HG03571 (cell line): ENCODE data around the gene RAB11FIP4.

Experiments
- ATAC-seq: cut with Tn5 transposase; IDR thresholded peaks from one replicate; pipeline ENCODE4 v1.9.1; 2021; ENCODE audit not compliant: unreplicated experiment

The RAB11FIP4 gene

DNA sequence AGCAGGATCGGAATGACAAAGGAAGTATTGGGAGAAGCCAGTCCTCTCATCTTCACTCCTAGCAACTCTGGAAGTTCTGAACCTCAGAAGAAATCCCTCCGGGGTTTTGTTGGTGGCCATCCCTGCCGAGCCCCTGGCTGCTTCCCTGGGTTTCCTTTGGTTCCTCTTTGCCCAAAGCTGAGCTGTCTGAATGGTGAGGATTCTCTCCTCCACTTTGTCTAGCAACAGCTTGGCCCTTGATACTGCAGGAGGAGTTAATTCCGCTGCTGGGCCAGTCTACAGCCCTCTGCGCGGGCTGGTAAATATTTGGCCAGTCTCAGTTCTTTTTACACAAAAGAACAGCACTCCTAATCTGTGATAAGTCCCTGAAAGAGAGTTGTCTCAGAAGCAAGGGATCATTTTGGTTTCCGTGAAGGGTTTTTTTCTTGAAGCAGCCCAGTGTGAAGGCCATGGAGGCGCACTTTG, 170.9 kb downstream of the RAB11FIP4 start:
- ATAC-seq: no peak

DNA sequence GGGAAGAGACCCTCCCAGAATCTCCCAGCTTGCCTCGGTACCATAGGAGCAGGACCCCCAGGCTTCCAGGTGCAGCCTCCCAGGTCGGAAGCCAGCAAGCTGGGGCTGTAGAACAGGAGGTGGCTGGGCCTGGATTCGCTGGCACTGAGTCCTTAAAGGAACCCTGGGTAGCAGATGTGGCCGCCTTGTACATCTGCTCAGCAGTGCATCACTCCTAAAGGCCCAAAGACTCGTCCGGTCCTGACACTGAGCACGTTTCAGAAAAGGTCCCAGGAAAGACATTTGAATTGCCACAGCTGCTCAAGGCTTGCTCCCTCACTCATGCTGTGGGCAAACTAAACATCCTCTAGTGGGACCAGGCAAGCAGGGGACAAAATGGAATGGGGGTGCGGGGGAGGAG, 172.8 kb downstream of the RAB11FIP4 start:
- no peak for ATAC-seq

DNA sequence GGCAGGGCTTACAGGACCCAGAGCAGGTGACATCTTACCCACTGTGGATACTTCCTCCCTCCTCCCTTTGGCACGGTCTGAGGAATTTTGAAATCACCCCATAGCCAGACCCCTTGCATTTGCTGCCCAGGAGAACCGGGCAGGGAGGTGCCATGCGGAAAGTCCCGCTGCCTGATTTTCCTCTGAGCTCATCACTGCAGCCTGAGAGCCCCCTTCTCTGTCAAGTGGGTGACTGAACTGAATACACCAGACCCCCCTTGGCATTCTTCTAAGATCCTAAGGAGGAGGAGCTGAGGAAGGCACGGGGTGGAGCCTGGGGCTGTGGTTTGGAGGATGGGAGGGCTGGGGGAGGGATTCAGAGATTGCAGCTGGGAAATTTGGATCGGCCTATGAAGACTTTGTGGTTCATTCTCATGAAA, 173.4 kb downstream of the RAB11FIP4 start:
- ATAC-seq: no peak

DNA sequence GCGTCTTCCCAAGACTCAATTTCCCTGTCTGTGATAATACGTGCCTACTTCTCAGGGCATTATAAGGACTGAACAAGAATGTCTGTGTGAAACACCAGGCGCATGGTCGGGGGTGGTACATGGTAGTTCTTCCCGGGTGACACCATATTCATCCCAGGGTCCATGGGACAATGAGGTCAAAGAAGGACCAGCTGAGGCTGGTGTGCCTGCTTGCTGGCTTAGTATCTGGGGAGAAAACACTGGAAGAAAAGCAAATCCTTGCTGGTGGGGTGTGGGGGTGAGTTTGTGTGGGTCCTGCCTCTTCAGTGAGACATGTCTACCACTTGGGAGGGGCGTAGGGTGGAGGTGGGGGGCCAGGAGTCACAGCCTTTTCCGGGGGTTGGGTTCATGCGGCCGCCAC, 174.2 kb downstream of the RAB11FIP4 start:
- no peak for ATAC-seq

- ATAC-seq: no peak
These were observed 174.9 kb downstream of the RAB11FIP4 start for GRCh38 chr17:31566247-31566991.

DNA sequence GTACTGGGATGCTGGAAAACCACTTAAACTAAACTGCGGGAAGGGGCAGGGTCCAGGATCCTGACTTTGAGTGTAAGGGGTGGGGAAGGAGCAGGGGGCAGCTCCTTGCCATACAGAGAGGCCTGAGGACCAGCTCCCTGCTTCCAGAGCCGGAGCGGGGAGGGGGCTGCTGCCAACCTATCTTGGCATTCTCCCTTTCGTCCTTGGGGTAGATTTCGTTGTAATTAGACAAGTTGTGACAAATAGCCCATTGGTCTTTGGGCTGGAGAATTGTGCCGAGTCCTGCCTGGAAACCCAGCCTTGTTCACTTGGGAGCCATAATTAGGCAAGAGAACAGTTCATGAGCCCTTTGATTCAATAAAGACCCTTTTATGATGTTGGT, 175.5 kb downstream of the RAB11FIP4 start:
- no peak for ATAC-seq

DNA sequence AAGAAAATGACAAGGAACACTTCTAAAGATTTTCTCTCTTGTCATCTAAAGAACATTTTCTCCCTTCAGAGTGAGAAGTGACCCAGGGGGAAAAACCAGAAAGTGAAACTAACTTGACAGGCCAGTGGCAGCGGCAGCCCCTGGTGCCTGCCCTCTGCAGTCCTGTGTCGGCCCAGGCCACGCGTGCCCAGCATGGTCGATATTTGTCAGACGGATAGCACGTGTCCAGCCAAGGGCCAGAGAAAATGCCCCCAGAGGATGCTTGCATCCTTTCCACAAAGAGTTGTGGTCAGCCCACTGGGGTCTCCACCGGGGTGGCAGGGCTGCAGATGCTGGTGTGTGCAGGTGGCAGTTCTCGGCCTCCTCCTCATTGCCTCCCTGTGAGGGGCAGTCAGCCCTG, 176.6 kb downstream of the RAB11FIP4 start:
- no peak for ATAC-seq

- no peak for ATAC-seq
These were observed 177.1 kb downstream of the RAB11FIP4 start for GRCh38 chr17:31568539-31568938.

GRCh38 chr17:31570231-31570630, 178.8 kb downstream of the RAB11FIP4 start:
- no peak for ATAC-seq

- ATAC-seq: no peak
These were observed 179.7 kb downstream of the RAB11FIP4 start for GRCh38 chr17:31570951-31571892.

DNA sequence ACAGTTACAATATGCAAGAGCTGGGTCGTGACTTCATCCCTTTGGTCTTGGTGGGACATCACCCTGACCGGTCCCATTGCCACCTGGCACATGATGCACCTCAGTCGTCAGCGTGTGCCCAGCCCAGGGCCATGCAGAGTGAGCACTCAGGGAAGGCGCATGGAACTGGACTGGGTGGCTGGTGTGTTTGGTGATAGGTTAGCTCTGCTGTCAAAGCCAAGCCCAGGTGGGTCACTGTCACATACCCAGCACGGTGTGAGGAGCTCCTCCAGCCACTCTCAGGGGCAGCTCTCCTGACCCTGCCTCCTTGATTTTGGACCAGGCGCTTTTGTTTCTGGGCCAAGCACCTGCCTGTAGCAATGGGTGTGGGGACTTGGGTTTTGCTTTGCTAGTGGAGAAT, 180.9 kb downstream of the RAB11FIP4 start:
- no peak for ATAC-seq

DNA sequence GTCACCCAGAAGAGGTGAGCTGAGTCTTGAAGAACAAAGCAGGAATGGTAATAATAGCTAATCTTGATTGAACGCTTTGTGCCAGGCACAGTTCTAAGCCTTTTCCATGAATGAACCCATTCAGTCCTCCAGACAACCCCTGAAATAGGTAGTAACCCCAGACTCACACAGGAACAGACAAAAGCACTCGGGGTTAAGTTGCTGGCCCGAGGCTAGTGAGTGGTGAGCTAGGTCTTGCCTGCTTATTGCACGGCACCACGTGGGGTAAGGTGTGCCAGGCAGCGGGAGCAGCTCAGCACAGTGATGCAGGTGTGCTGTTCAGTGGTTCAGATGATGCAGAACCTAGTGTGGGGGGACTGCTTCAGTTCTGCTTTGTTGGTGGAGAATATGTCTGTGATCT, 181.6 kb downstream of the RAB11FIP4 start:
- ATAC-seq: no peak

DNA sequence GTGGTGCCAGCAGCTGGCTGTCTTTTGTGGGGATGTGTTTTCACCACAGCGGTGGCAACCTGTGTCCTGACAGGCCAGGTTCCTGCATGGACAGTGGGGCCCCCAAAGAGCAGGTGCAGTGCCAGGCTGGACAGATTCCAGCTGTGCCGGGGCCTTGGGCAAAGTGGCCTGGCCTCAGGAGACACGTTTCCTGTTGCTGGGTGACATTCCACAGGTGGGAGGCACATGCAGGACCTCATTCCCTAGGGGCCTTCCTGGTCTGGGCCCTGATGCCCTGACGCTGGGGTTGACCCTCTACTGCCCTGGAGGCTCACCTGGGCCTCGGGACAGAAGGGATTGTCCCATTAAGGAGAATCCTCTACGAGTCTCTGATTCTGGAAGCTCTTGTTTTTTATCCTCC, 182.4 kb downstream of the RAB11FIP4 start:
- ATAC-seq: no peak

- ATAC-seq: no peak
These were observed 183.0 kb downstream of the RAB11FIP4 start for GRCh38 chr17:31574458-31574857.

- ATAC-seq: no peak
These were observed 183.6 kb downstream of the RAB11FIP4 start for GRCh38 chr17:31575043-31575442.

DNA sequence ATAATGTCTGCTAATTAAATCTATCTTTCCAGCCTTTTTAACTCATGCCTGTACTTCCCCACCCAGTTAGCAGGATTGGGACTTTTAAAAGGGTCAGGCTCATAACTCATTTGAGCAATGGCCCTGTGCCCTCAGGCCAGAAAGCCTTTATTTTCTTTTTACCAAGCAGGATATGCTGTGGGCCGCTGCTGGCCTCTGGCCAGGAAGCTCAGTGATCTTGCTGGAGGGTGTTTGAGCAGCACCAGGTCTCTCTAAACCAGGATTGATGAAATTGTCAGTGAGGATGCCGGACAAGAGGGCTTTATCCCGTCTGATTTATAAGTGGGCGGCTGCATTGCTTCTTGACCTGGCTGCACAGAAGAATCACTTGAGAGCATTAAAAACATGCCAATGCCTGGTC, 187.8 kb downstream of the RAB11FIP4 start:
- ATAC-seq: no peak

DNA sequence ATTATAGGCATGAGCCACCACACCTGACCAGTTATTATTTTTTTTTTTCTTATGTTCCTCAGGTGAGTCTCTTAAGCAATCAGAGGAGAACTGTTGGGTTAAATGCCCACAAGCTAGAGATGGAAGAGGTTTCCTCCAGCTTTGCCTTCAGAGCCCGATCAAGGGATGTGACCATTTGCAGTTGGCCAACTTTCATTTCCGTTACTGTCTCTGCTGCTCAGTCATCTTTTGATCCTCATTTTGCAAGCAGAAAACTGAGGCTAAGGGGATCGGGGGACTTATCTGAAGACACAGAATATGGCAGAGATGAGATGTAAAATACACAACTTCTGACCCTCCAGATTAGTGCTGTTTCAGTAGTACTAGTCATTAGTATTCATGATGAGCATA, 188.8 kb downstream of the RAB11FIP4 start:
- no peak for ATAC-seq

DNA sequence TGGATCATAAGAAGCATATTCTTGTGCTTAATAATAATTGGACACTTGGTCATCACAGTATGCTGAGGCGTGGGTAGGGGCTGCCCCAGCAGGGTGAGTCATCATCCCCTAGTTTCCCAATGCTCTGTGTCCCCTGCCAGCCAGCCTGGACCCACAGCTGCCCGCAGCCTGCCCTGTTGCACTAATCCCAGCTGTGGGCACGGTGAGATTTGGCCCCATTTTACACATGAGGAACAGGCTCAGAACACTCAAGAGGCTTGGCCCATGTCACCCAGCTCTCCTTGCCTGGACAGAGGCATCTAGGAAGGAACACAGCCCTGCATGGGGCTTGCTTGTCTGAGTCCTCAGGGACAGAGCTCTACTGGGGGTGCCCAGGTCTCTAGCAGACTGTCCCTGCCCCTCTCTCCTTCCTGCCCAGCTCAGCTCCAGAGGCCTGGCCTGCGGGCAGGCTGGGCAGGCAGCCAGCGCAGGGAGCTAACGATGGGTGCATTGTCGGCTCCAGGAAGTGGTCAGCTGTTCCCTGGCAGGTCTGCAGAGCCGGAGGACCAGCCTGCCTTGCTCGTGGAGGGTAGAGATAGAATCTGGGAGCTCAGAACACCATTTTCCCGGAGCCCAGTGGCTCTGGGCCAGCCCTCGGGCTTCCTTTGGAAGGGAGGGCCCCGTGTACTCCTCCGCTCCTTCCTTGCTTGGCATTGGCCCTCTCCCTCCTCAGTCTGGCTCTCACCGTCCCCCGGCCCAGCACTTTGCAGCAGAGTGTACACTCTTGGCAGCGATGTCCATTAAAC, 189.4 kb downstream of the RAB11FIP4 start:
- no peak for ATAC-seq

GRCh38 chr17:31581491-31581890, 190.0 kb downstream of the RAB11FIP4 start:
- ATAC-seq: no peak

- no peak for ATAC-seq
These were observed 190.9 kb downstream of the RAB11FIP4 start for GRCh38 chr17:31582151-31582907.
